Activated CD4-positive, alpha-beta T cell treated with anti-CD3 and anti-CD28 coated beads for 48 hours (primary cell): Measurements from ENCODE around the gene PXYLP1.
A peak's percentile ranks its signal among the peaks of the same experiment; 100 is the strongest.
"Not testable (repeated sequence)": the region's sequence is repeated elsewhere in the genome, so short reads cannot be mapped to it uniquely, and the experiment has no call there.

Experiments
- DNase-seq: peaks from one replicate; pipeline ENCODE4 v3.0.0-alpha.2; 2020

The PXYLP1 gene

GRCh38 chr3:141274411-141275031 lies 42.9 kb downstream of the PXYLP1 start:
- no peak for DNase-seq

DNA sequence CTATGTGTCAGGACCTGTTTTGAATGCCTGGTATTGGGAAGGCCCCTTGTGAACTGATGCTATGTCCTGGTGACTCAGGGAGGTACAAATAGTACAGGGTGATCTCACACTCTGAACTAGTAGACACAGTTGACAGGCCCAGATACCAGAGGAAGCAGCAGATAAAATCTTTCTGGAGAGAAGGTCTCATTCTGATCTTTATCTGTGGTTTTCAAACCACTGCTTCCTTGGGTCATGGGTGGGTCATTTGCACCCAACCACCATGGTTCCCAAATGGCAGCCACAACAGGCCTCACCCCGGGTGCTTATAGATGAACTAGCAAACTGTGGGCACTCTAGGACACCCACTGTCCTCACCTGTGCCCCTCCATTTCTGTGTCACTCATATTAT lies 43.4 kb downstream of the PXYLP1 start:
- peak; percentile 35 for DNase-seq

GRCh38 chr3:141275511-141275910 lies 43.9 kb downstream of the PXYLP1 start:
- no peak for DNase-seq

DNA sequence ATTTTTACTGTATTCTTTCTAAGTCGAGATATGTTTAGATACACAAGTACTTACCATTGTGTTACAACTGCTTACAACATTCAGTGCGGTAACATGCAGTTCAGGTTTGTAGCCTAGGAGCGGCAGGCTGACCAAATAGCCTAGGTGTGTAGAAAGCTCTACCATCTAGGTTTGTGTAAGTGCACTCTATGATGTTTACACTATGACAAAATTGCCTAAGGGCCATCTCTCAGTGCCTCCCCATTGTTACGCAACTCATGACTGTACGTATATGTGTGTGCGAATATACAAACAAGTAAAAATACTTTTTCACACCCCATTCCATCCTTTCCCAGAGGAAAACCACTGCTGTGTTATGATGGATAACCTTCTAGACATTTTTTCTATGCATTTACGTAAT lies 44.3 kb downstream of the PXYLP1 start:
- no peak for DNase-seq

GRCh38 chr3:141276398-141276797 lies 44.8 kb downstream of the PXYLP1 start:
- DNase-seq: no peak

GRCh38 chr3:141277451-141277850 lies 45.8 kb downstream of the PXYLP1 start:
- DNase-seq: no peak

DNA sequence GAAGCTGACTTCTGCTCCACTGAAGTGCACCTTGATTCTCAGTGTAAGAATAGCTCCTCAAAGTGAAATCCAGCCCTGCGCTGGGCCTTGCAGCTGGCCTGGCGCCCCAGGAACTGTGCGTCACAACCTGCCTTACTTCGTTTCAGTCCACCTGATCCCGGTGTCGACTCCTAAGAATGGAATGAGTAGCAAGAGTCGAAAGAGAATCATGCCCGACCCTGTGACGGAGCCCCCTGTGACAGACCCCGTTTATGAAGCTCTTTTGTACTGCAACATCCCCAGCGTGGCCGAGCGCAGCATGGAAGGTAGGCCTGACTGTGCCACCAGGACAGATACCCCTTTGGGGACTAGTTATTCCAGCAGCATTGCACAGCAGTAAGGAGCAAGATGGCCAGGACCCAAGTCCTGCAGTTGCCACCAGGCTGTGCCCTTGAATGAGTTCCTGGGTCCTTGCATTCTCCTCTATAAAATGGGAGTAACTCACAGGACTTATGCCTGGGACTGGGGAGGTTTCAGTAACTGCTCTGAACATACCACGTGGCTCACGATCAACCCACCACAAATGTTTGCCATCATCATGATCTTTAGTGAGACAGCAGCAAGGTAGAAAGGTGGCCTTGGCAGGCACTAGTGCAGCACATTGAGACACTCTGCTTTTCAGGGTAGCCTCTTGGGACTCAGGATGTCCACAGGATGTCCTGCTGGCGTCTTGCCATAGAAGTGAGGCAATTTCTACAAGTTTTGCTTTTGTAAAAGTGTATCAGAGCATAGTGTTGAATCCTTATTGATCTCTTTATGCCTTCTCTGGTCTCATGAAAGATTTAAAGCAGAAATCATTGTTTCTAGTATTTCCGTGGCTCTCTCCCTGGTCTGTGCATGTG lies 46.8 kb downstream of the PXYLP1 start:
- DNase-seq: no peak

DNA sequence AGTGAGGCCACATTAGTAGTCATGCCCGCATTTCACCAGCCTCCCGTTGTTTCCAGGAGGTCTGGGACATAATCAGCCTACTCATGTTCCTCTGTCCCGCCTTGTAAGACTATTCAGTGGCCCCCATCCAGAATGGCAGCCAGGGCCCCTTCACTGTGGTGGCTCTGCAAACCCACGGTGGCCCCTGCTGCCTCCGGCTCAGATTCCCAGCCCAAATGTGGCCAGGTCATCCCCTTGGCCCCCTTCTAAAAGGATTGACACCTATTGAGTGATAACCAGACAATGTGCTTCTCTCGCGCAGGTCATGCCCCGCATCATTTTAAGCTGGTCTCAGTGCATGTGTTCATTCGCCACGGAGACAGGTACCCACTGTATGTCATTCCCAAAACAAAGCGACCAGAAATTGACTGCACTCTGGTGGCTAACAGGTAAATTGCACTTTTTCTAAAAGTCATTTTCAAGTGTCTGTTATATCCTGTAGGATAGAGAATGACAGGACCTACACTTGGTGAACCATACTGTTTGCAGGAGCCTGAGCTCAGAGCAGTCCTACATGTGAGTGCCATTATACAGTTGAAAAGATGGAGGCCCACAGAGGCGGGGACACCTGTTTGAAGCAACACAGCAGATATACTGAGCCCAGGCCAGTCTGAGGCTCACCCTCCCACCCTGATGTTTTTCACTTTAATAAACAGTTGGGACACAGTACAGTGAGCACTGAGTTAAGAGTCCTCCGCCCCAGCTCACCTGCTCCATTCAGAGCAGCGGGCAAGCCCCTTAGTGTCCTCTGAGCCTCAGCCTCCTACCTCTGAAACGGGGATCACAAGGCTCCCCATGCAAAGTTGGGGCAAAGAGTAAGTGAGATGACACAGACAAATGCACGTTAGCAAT lies 47.7 kb downstream of the PXYLP1 start:
- DNase-seq: no peak

DNA sequence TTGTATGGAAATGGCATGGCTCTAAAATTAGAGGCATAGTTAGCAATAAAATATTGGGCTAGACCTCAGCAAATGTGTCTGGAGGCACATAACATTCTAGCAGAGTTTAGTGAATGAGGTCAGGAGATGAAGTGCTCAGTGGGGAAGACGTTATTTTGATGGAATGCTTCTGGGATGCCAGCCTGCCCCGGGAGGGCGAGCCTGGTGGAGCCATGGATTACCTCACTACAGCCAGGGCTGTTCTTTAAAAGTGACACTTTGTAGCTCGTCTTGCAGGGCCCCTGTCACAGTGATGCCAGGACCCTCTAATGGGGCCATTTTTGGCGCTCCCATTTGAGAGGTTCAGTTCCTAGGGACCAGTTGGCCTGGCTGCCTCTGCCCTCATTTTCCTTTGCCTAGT lies 48.5 kb downstream of the PXYLP1 start:
- DNase-seq: no peak

- no peak for DNase-seq
Measured at GRCh38 chr3:141280690-141281089, 49.1 kb downstream of the PXYLP1 start.

GRCh38 chr3:141285570-141285969 lies 53.9 kb downstream of the PXYLP1 start:
- no peak for DNase-seq

- no peak for DNase-seq
Measured at GRCh38 chr3:141286856-141287255, 55.2 kb downstream of the PXYLP1 start.

GRCh38 chr3:141287326-141287725 lies 55.7 kb downstream of the PXYLP1 start:
- no peak for DNase-seq

GRCh38 chr3:141288336-141288990 lies 56.8 kb downstream of the PXYLP1 start:
- no peak for DNase-seq

GRCh38 chr3:141289228-141289772 lies 57.7 kb downstream of the PXYLP1 start:
- no peak for DNase-seq

DNA sequence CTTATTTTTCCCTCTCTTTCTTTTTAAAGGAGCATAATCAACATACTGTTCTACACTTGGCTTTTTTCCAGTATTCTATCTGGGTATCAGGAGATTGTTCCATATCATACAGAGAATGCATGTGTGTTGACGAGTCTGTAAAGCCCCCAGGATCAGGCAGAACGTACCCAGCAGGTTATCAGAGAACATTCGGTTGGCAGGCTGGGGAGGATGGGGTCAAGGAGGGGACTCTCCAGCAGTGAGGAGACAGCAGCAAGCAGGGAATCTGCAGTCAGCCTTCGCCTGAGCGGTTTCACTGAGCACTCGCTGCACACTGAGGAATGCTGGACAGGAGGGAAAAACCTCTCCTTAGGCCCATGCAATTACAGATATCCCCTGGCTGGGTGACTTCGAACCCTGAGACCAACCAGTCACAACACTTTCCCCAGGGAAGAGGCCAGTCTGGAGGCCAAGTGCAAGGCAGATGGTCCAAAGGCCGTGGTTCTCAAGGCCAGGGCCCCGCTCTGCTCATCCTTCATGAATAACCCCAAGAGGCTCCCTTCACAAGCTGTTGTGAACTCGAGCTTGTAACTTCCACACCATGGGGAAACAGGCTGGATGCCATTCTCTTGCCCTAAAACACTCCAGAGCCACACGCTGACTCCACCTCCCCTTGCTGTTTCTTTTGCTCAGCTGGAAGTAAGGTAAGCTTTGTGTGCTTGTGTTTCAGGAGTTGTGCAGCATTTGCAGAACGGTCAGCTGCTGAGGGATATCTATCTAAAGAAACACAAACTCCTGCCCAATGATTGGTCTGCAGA lies 60.1 kb downstream of the PXYLP1 start:
- DNase-seq: no peak

GRCh38 chr3:141292356-141293058 lies 60.9 kb downstream of the PXYLP1 start:
- DNase-seq: no peak

DNA sequence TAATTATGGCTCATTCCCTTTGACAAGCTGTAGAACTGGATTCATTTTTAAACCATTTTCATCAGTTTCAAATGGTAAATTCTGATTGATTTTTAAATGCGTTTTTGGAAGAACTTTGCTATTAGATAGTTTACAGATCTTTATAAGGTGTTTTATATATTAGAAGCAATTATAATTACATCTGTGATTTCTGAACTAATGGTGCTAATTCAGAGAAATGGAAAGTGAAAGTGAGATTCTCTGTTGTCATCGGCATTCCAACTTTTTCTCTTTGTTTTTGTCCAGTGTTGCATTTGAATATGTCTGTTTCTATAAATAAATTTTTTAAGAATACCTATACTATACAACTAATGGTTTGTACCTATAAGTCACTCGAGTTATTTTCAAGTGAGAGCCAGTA lies 62.7 kb downstream of the PXYLP1 start:
- no peak for DNase-seq

DNA sequence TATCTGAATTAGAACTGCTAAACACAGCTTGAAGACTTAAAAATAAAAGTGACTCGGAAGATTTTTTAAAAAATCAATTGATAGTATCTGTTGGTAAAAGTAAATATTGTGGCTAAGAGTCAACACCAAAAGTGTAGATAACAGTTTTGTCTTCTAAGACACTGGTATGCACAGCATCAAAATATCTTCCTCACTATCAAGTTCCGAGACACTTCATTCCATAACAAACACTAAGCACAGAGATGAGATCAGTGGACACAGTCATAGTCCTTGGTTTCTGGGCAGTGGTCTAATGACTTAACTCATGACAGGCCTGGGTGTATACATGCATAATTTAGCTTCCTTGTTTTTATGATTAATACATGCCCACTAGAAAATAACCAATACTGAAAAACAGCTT lies 63.2 kb downstream of the PXYLP1 start:
- DNase-seq: no peak

DNA sequence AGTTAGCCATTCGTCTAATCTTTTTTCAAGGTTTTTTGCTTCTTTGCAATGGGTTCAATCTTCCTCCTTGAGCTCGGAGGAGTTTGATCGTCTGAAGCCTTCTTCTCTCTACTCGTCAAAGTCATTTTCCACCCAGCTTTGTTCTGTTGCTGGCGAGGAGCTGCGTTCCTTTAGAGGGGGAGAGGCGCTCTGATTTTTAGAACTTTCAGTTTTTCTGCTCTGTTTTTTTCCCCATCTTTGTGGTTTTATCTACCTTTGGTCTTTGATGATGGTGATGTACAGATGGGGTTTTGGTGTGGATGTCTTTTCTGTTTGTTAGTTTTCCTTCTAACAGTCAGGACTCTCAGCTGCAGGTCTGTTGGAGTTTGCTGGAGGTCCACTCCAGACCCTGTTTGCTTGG lies 68.8 kb downstream of the PXYLP1 start:
- not testable (repeated sequence) for DNase-seq
